Measurements from ENCODE around the gene PRDM2.

The PRDM2 gene

GRCh38 chr1:13780780-13781179 is 80.8 kb downstream of the PRDM2 start:
- Histone ChIP-seq H3K4me1 (ENCODE audit: insufficient read depth, low read length) (peaks cover 11% of the 10 kb centered on the region), H3K9me3 (ENCODE audit: insufficient read depth, low read depth, low read length) (no peaks in the 10 kb centered on the region)
- WGBS, result 95% methylated on average over 5 of the region's 6 CpGs

DNA sequence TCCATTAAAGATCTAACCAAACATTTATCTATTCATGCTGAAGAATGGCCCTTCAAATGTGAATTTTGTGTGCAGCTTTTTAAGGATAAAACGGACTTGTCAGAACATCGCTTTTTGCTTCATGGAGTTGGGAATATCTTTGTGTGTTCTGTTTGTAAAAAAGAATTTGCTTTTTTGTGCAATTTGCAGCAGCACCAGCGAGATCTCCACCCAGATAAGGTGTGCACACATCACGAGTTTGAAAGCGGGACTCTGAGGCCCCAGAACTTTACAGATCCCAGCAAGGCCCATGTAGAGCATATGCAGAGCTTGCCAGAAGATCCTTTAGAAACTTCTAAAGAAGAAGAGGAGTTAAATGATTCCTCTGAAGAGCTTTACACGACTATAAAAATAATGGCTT is 81.2 kb downstream of the PRDM2 start:
- Histone ChIP-seq H3K27me3 (ENCODE audit: insufficient read depth, low read length) (no peaks in the 10 kb centered on the region), H3K9ac (ENCODE audit: low read depth, low read length) (no peak overlapping the region), H3K36me3 (ENCODE audit: insufficient read depth, low read length) (peaks cover 56% of the 10 kb centered on the region), H3K27ac (ENCODE audit: low read depth, low read length) (no peak overlapping the region), H3K9me3 (ENCODE audit: insufficient read depth, low read depth, low read length) (no peaks in the 10 kb centered on the region), H3K4me1 (ENCODE audit: insufficient read depth, low read length) (peaks cover 11% of the 10 kb centered on the region), H3K4me3 (ENCODE audit: low read length) (no peak overlapping the region)
- 95% methylated on average over 6 of the region's 6 CpGs for WGBS

More at GRCh38 chr1:13780780-13781179, 80.8 kb downstream of the PRDM2 start:
- no peak overlapping the region for H3K9ac ChIP-seq (ENCODE audit: low read depth, low read length)
- H3K36me3 ChIP-seq (ENCODE audit: insufficient read depth, low read length), result peaks cover 56% of the 10 kb centered on the region
- no peak overlapping the region for H3K4me3 ChIP-seq (ENCODE audit: low read length)
- H3K27me3 ChIP-seq (ENCODE audit: insufficient read depth, low read length), result no peaks in the 10 kb centered on the region
- no peak overlapping the region for H3K27ac ChIP-seq (ENCODE audit: low read depth, low read length)

DNA sequence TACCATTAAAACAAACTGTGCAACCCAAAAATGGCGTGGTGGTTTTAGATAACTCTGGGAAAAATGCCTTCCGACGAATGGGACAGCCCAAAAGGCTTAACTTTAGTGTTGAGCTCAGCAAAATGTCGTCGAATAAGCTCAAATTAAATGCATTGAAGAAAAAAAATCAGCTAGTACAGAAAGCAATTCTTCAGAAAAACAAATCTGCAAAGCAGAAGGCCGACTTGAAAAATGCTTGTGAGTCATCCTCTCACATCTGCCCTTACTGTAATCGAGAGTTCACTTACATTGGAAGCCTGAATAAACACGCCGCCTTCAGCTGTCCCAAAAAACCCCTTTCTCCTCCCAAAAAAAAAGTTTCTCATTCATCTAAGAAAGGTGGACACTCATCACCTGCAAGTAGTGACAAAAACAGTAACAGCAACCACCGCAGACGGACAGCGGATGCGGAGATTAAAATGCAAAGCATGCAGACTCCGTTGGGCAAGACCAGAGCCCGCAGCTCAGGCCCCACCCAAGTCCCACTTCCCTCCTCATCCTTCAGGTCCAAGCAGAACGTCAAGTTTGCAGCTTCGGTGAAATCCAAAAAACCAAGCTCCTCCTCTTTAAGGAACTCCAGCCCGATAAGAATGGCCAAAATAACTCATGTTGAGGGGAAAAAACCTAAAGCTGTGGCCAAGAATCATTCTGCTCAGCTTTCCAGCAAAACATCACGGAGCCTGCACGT is 82.1 kb downstream of the PRDM2 start:
- Histone ChIP-seq H3K4me1 (ENCODE audit: insufficient read depth, low read length) (peaks cover 11% of the 10 kb centered on the region), H3K27me3 (ENCODE audit: insufficient read depth, low read length) (no peaks in the 10 kb centered on the region), H3K4me3 (ENCODE audit: low read length) (no peak overlapping the region), H3K36me3 (ENCODE audit: insufficient read depth, low read length) (peaks cover 49% of the 10 kb centered on the region), H3K27ac (ENCODE audit: low read depth, low read length) (no peak overlapping the region), H3K9ac (ENCODE audit: low read depth, low read length) (no peak overlapping the region), H3K9me3 (ENCODE audit: insufficient read depth, low read depth, low read length) (no peaks in the 10 kb centered on the region)
- 93% methylated on average over 20 of the region's 20 CpGs for WGBS

- Histone ChIP-seq H3K27me3 (ENCODE audit: insufficient read depth, low read length) (no peaks in the 10 kb centered on the region), H3K9ac (ENCODE audit: low read depth, low read length) (peak overlapping the region; percentile 23; the same call in 1 of the 2 replicates), H3K36me3 (ENCODE audit: insufficient read depth, low read length) (peaks cover 45% of the 10 kb centered on the region), H3K4me1 (ENCODE audit: insufficient read depth, low read length) (peaks cover 11% of the 10 kb centered on the region), H3K4me3 (ENCODE audit: low read length) (no peak overlapping the region), H3K27ac (ENCODE audit: low read depth, low read length) (no peak overlapping the region), H3K9me3 (ENCODE audit: insufficient read depth, low read depth, low read length) (no peaks in the 10 kb centered on the region)
- 93% methylated on average over 11 of the region's 12 CpGs for WGBS
Measured at GRCh38 chr1:13782634-13783360, 82.8 kb downstream of the PRDM2 start.

GRCh38 chr1:13783551-13783950 is 83.6 kb downstream of the PRDM2 start:
- Histone ChIP-seq H3K9me3 (ENCODE audit: insufficient read depth, low read depth, low read length) (no peaks in the 10 kb centered on the region), H3K9ac (ENCODE audit: low read depth, low read length) (peak overlapping the region; percentile 23; the same call in 1 of the 2 replicates), H3K27ac (ENCODE audit: low read depth, low read length) (no peak overlapping the region), H3K4me1 (ENCODE audit: insufficient read depth, low read length) (peaks cover 11% of the 10 kb centered on the region), H3K4me3 (ENCODE audit: low read length) (no peak overlapping the region), H3K36me3 (ENCODE audit: insufficient read depth, low read length) (peaks cover 37% of the 10 kb centered on the region), H3K27me3 (ENCODE audit: insufficient read depth, low read length) (no peaks in the 10 kb centered on the region)
- WGBS, result 81% methylated on average over 5 of the region's 5 CpGs

GRCh38 chr1:13784971-13785370 is 85.0 kb downstream of the PRDM2 start:
- Histone ChIP-seq H3K9me3 (ENCODE audit: insufficient read depth, low read depth, low read length) (no peaks in the 10 kb centered on the region), H3K4me1 (ENCODE audit: insufficient read depth, low read length) (peaks cover 11% of the 10 kb centered on the region), H3K27me3 (ENCODE audit: insufficient read depth, low read length) (no peaks in the 10 kb centered on the region), H3K9ac (ENCODE audit: low read depth, low read length) (no peak overlapping the region), H3K27ac (ENCODE audit: low read depth, low read length) (no peak overlapping the region), H3K4me3 (ENCODE audit: low read length) (no peak overlapping the region), H3K36me3 (ENCODE audit: insufficient read depth, low read length) (peaks cover 23% of the 10 kb centered on the region)
- WGBS, result 91% methylated on average over 5 of the region's 5 CpGs

- no peaks in the 10 kb centered on the region for H3K27me3 ChIP-seq (ENCODE audit: insufficient read depth, low read length)
- 95% methylated on average over 10 of the region's 10 CpGs for WGBS
- no peak overlapping the region for H3K27ac ChIP-seq (ENCODE audit: low read depth, low read length)
- H3K36me3 ChIP-seq (ENCODE audit: insufficient read depth, low read length), result peaks cover 10% of the 10 kb centered on the region
- no peak overlapping the region for H3K4me3 ChIP-seq (ENCODE audit: low read length)
- H3K9ac ChIP-seq (ENCODE audit: low read depth, low read length), result no peak overlapping the region
- H3K4me1 ChIP-seq (ENCODE audit: insufficient read depth, low read length), result peaks cover 11% of the 10 kb centered on the region
- H3K9me3 ChIP-seq (ENCODE audit: insufficient read depth, low read depth, low read length), result no peaks in the 10 kb centered on the region
Measured at GRCh38 chr1:13786541-13786940, 86.6 kb downstream of the PRDM2 start.

DNA sequence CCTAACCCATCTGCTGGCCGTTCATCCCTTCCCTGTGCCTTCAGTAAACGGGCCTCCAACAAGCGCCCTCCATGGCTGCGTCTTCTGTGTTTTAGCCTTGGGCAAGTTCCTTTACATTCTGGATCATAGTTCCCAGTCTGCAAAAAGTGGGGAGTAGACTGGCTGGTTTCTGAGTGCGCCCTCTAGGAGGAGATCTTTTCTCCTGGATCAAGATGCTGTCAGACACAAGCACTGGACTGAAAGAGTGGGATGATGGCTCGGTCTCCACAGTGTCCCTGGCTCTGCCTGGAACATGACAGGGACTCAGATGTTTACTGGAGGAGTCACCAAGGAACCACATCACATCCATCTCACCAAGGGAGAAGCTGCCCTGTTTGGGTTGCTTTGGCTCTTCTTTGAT is 88.8 kb downstream of the PRDM2 start:
- peak overlapping the region; percentile 2; the same call in 1 of the 2 replicates for H3K9ac ChIP-seq (ENCODE audit: low read depth, low read length)
- H3K9me3 ChIP-seq (ENCODE audit: insufficient read depth, low read depth, low read length), result no peaks in the 10 kb centered on the region
- peaks cover 5% of the 10 kb centered on the region; the same call in 1 of the 2 replicates for H3K36me3 ChIP-seq (ENCODE audit: insufficient read depth, low read length)
- peaks cover under 1% of the 10 kb centered on the region; the same call in 1 of the 2 replicates for H3K4me1 ChIP-seq (ENCODE audit: insufficient read depth, low read length)
- no peak overlapping the region for H3K4me3 ChIP-seq (ENCODE audit: low read length)
- H3K27me3 ChIP-seq (ENCODE audit: insufficient read depth, low read length), result no peaks in the 10 kb centered on the region
- WGBS, result 95% methylated on average over 6 of the region's 6 CpGs
- no peak overlapping the region for H3K27ac ChIP-seq (ENCODE audit: low read depth, low read length)

DNA sequence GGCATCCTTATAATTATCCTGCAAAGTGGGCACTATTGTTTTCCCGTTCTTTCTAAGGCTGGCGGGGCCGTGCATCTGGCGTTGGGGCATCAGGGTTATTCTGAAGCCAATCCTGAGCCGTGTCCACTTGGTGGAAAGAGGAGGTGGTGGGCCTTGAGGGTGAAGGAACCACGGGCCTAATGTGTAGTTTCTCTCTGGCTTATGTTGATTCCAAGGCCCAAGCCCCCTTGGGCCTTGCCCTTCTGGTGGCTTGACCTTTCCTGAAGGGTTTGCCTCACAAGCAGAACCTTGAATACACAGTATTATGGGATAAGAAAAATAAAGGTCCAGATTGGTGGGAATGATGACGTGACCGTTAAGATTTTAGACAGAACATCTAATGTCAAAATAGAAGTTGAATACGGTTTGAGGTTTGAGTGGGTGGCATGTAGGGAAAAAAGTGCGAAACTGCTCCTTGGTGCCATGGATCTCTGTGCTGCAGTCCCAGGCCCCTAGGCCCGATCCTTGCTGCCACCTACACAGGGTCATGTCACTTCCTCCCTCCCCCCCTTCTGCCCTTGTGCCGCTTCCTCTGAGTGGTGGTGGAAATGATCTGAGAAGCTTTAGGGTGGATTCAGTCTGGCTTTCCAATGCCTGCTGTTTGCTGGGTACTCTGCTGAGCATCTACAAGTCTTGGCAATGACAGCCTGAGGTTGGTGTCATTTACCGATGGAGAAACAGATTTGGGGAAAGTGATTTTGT is 90.5 kb downstream of the PRDM2 start:
- H3K9ac ChIP-seq (ENCODE audit: low read depth, low read length), result no peak overlapping the region
- no peaks in the 10 kb centered on the region for H3K9me3 ChIP-seq (ENCODE audit: insufficient read depth, low read depth, low read length)
- H3K4me1 ChIP-seq (ENCODE audit: insufficient read depth, low read length), result no peaks in the 10 kb centered on the region
- H3K4me3 ChIP-seq (ENCODE audit: low read length), result no peak overlapping the region
- 88% methylated on average over 13 of the region's 13 CpGs for WGBS
- H3K36me3 ChIP-seq (ENCODE audit: insufficient read depth, low read length), result peaks cover 5% of the 10 kb centered on the region; the same call in 1 of the 2 replicates
- no peak overlapping the region for H3K27ac ChIP-seq (ENCODE audit: low read depth, low read length)
- H3K27me3 ChIP-seq (ENCODE audit: insufficient read depth, low read length), result no peaks in the 10 kb centered on the region

GRCh38 chr1:13792419-13792818 is 92.4 kb downstream of the PRDM2 start:
- peaks cover 4% of the 10 kb centered on the region; the same call in 1 of the 2 replicates for H3K4me1 ChIP-seq (ENCODE audit: insufficient read depth, low read length)
- no peaks in the 10 kb centered on the region for H3K9me3 ChIP-seq (ENCODE audit: insufficient read depth, low read depth, low read length)
- no peak overlapping the region for H3K27ac ChIP-seq (ENCODE audit: low read depth, low read length)
- no peak overlapping the region for H3K4me3 ChIP-seq (ENCODE audit: low read length)
- H3K36me3 ChIP-seq (ENCODE audit: insufficient read depth, low read length), result no peaks in the 10 kb centered on the region
- H3K9ac ChIP-seq (ENCODE audit: low read depth, low read length), result no peak overlapping the region
- no peaks in the 10 kb centered on the region for H3K27me3 ChIP-seq (ENCODE audit: insufficient read depth, low read length)
- 94% methylated on average over 6 of the region's 6 CpGs for WGBS
